Measurements from ENCODE around the gene EIF4E1B.

EIF4E1B gene

DNA sequence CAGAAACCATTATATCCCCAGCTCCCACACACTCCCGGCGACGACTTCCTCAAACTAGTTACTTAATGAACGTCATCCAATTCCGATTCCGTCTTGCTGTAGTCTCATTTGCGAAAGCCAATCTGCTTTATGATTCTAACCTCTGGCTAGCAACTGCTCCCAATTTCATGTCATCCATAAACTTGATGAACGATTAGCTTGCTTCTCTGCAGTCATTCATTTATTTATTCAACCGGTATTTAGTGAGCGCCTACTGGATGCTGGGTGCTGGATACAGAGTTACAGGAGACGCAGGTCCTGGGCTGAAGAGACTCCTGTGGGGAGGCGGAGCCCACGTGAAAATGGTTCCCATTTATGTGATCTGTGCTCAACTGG, 63.0 kb downstream of the EIF4E1B start:
- no peak for DNase-seq

GRCh38 chr5:176694146-176694545, 63.7 kb downstream of the EIF4E1B start:
- no peak for DNase-seq

DNA sequence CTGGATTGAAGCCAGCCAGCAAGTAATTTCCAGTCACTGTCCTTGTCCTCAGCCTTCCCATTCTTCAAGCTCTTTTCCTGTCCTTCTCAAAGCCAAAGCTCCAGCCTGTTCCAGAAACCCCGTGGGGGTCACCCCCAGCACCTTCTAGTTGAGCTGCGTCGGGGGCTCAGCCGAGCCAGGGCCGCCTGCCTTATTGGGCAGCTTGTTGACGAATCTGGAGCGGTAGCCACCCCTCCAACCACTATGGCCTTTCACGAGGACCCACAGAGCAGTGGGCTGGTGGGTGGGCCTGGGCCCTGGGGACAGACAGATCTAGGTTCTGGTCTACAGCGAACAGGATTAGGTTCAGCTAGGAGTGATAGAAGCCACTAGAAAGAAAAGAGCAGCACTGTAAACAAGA, 64.2 kb downstream of the EIF4E1B start:
- DNase-seq: no peak

DNA sequence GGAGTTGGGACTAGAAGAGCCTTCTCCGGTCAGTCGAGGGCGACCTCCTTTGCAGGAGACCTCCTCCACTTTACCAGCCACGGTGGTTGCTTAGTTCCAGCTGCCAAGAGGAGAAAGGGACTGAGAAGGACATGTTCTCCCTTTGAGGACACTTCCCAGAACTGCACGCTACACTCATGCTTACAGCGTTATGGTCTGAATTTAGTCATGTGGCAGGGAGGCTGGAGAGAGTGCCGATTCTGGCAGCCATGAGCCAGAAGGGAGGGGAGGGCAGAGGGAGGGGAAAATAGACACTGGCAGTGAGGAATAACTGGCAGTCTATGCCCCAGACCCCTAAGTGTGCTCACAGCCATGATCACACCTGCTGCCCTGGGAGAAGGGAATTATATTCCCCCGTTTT, 64.6 kb downstream of the EIF4E1B start:
- DNase-seq: no peak
